BLaER1 treated with 17β-estradiol and CSF1 and Interleukin-3, amounts not matched to agents 10 nM and 100 nM (cell line): ENCODE data around the gene CIZ1.

Experiments used
- H3K27ac ChIP-seq, 11 experiments: shearing (Covaris generic); formaldehyde crosslinking; 2 replicates each; pipeline ENCODE4 v1.8.1; 2022
- H3K27me3 ChIP-seq, 11 experiments: shearing (Covaris generic); formaldehyde crosslinking; 2 replicates each; pipeline ENCODE4 v1.8.1; 2022
- H3K36me3 ChIP-seq, 11 experiments: shearing (Covaris generic); formaldehyde crosslinking; 2 replicates each; pipeline ENCODE4 v1.8.1; 2022
- H3K4me1 ChIP-seq, 10 experiments: shearing (Covaris generic); formaldehyde crosslinking; 2 replicates each; pipeline ENCODE4 v1.8.1; 2022
- H3K4me2 ChIP-seq, 11 experiments: shearing (Covaris generic); formaldehyde crosslinking; 2 replicates each; pipeline ENCODE4 v1.8.1; 2022
- H3K4me3 ChIP-seq, 10 experiments: shearing (Covaris generic); formaldehyde crosslinking; 2 replicates each; pipeline ENCODE4 v1.8.1; 2022
- H3K9ac ChIP-seq, 11 experiments: shearing (Covaris generic); formaldehyde crosslinking; 2 replicates each; pipeline ENCODE4 v1.8.1; 2022
- H3K9me3 ChIP-seq, 11 experiments: shearing (Covaris generic); formaldehyde crosslinking; replicated peaks in 1 of 11; 2 replicates each; pipeline ENCODE4 v1.8.1; 2022
- H4K20me1 ChIP-seq, 11 experiments: shearing (Covaris generic); formaldehyde crosslinking; 2 replicates each; pipeline ENCODE4 v1.8.1; 2022
- Cebpa-rat ChIP-seq, 11 experiments: shearing (Covaris generic); IDR thresholded peaks; 2 replicates each; pipeline ENCODE4 v1.8.1; 2022

The CIZ1 gene

DNA sequence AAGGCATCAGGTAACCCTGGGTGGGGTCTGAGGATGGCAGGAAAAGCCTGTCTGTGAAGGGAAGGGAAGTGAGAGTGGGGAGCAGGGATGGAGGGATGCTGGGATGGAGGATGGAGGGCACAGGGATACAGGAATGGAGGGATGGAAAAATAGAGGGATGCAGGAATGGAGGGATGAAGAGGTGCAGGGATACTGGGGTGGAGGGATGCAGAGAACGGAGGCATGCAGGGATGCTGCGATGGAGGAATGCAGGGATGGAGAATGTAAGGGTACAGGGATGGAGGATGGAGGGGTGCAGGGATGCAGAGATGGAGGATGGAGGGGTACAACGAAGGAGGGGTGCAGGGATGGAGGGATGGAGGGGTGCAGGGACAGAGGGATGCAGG, 72.9 kb downstream of the CIZ1 start:
- peaks cover 35 to 64% (median 55%) of the 10 kb centered on the region in 11 experiments for H3K36me3 ChIP-seq
- peaks cover under 1 to 75% (median 41%) of the 10 kb centered on the region in 11 experiments; a peak in 20 of 22 replicates for H4K20me1 ChIP-seq
- TF ChIP-seq Cebpa-rat (IDR thresholded peaks at IDR 0.05): no peak
- H3K27ac ChIP-seq: no peak overlapping the region
- H3K4me2 ChIP-seq: peak overlapping the region in 5 of 11 experiments; percentile 2 to 48 (median 34); a peak in 6 of 22 replicates
- H3K9ac ChIP-seq: no peak overlapping the region
- no peak overlapping the region for H3K4me3 ChIP-seq
- H3K4me1 ChIP-seq: peaks cover 36 to 64% (median 49%) of the 10 kb centered on the region in 10 experiments
- no peaks in the 10 kb centered on the region for H3K27me3 ChIP-seq
- H3K9me3 ChIP-seq: no peaks in the 10 kb centered on the region

DNA sequence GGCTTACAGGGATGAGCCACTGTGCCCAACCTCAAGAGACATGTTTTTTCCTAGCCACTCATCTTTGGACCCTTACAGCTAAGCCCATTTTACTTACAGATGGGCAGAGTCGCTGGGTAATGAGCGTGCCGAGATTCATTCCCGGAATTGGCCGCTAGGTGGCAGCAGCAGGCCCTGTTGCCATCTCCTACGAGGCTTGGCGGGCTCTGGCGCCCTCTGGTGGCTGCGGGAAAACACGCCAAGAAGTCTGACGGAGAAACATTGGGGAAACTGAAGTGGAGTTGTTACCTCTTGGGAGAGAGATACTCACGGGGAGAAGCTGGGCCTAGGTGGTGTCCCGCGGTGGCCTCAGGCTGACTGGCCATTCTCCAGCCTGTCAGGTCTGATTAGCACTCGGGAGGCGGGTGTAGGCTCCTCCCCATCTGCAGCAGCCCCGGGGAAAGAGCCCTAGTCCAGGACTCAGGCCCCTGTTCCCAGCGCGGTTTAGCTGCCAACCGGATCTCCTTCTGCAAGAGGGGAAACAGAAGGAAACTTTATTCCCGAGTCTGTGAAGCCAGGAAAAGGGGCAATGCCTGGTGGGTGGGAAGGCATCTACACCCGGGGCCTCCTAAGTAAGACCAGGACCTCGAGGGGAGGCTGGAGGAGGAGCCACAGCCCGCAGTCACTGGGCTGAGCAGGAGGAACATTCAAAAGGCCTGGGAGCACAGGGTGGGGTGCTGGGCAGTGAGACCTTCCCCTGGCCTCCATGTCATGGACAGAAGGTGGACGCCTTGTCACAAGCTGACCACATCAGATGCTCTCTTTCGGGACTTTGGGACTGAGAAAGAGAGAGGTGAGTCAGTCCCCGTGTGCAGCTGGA, 73.5 kb downstream of the CIZ1 start:
- no peak overlapping the region for H3K4me3 ChIP-seq

DNA sequence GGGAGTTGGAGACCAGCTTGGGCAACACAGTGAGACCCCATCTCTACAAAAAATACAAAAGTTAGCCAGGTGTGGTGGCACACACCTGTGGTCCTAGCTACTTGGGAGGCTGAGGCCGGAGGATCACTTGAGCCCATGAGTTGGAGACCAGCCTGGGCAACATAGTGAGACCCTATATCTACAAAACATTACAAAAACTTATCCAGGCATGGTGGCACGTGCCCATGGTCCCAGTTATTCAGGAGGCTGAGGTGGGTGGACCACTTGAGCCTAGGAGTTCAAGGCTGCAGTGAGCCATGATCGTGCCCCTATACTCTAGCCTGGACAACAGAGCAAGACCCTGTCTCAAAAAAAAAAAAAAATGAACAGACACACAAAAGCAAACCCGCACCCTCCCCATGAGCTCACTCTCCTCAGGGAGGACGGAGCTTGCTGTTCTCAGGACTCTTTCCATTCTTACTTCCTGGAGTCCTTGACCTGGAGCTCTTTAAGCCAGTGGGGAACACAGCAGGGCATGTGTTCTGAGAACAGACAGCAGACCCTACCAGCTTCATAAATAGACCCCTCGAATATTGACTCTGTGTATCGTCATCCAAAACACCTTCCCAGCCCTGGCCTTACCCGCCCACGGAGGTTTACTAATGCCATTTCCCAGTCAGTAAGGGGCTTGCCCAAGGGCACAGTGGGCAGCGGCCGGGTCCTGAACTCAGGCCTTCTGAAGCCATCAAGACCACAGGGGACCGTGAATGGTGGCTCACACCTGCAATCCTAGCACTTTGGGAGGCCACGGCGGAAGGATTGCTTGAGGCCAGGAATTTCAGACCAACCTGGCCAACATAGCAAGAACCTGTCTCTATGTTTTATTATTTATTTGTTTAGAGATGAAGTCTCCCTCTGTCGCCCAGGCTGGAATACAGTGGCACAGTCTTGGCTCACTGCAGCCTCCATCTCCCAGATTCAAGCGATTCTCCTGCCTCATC, 75.0 kb downstream of the CIZ1 start:
- Histone ChIP-seq H3K9me3 (no peaks in the 10 kb centered on the region), H3K9ac (peak overlapping the region in 3 of 11 experiments; percentile 13 to 28 (median 20); a peak in 4 of 22 replicates), H3K36me3 (peaks cover 15 to 58% (median 42%) of the 10 kb centered on the region in 11 experiments), H3K4me1 (peaks cover 18 to 45% (median 36%) of the 10 kb centered on the region in 10 experiments; a peak in 18 of 20 replicates), H3K4me3 (no peak overlapping the region), H3K4me2 (peak overlapping the region in 5 of 11 experiments; percentile 1 to 80 (median 59); a peak in 10 of 22 replicates), H4K20me1 (peaks cover 0 to 55% (median 22%) of the 10 kb centered on the region in 11 experiments; a peak in 19 of 22 replicates), H3K27me3 (no peaks in the 10 kb centered on the region), H3K27ac (peak overlapping the region in 1 of 11 experiments; percentile 60; a peak in 3 of 22 replicates)
- TF ChIP-seq Cebpa-rat (IDR thresholded peaks at IDR 0.05): no peak

More for the DNA sequence above, 73.5 kb downstream of the CIZ1 start:
- peak overlapping the region in 5 of 11 experiments; percentile 7 to 44 (median 26); a peak in 2 of 22 replicates for H3K9ac ChIP-seq
- peak overlapping the region; percentile 2 to 48 (median 29); a peak in 14 of 22 replicates for H3K4me2 ChIP-seq
- no peaks in the 10 kb centered on the region for H3K9me3 ChIP-seq
- no peaks in the 10 kb centered on the region for H3K27me3 ChIP-seq
- peaks cover 29 to 64% (median 56%) of the 10 kb centered on the region in 11 experiments for H3K36me3 ChIP-seq
- no peak for TF ChIP-seq Cebpa-rat (IDR thresholded peaks at IDR 0.05)
- H4K20me1 ChIP-seq: peaks cover 0 to 69% (median 36%) of the 10 kb centered on the region in 11 experiments; a peak in 19 of 22 replicates
- no peak overlapping the region for H3K27ac ChIP-seq
- peaks cover 32 to 59% (median 46%) of the 10 kb centered on the region in 10 experiments for H3K4me1 ChIP-seq
